ENCODE measurements around the gene NHLRC2.
"Not testable (repeated sequence)": the region's sequence is repeated elsewhere in the genome, so short reads cannot be mapped to it uniquely, and the experiment has no call there.

Gene NHLRC2

DNA sequence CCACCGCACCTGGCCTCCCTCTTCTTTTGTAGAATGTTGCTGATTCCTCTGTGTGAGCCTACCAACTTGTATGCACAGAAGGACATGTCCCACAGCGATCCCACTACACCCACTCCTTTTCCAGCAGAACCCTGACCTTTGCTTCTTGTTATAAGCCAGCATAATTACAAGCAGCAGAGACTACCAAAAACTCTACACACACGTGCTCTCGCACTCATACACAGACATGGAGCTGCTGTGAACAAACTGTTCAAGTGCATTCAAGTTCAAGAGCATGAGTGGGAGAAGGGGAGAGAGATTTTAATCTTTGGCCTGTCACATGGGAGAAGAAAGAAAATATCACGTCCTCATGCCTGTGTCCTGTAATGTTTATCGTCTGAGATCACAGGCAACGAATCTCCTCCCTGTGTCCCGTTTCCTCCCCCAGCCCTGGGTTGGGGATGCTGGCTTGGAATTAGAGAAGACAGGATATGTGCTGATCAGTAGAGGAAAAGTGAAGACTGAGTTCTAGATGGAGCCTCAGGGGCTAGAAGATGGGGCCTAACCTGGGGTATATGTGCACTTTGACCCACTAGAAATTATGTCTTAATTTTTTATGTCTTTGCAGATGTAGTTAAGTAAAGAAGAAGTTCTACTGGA lies 79.6 kb downstream of the NHLRC2 start:
- DNase-seq (ENCODE audit: low spot score), result no peak
- H3K27ac ChIP-seq, result no peak overlapping the region
- TF ChIP-seq CTCF (IDR thresholded peaks at IDR 0.05), result no peak

DNA sequence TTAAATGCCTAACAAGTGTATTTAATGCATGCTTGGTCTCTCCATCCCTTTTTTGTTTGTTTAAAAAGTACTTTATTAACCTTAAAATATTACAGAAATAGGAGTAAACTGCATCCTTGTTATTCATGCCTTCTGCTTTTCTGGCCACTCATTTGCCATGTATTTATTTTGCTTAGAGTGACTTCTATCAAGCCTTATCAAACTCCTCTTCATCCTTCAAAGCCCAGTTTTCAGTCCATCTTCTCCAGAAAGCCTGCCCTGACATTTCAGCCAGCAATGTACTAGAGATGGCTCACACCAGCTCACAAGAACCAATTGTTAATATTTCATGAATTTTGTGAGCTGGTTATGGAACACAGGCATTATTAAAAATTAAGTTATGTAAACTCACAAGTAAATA lies 82.8 kb downstream of the NHLRC2 start:
- no peak for TF ChIP-seq CTCF (IDR thresholded peaks at IDR 0.05)
- Histone ChIP-seq H3K27ac (no peak overlapping the region), H3K4me3 (no peak overlapping the region)
- DNase-seq (ENCODE audit: low spot score), result no peak

More for the DNA sequence above, 79.6 kb downstream of the NHLRC2 start:
- H3K4me3 ChIP-seq, result no peak overlapping the region

DNA sequence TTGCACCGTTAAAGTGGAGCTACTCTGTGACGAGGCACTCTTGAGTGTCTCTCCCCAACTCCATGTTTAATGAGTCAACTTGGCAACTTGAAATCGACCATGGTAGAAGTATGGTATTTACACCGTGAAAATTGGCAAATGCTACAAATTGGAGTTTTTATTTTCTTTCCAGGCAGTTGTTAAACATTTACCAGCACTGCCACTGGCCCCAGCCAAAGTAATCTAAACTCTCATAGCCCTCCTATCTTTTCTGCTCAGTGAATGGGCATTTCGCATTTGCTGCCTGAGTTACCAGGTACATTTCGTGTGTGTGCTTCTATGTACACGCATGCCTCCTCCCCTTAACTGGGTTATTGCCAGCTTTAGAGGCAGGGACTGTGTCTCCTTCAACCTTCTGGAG lies 83.3 kb downstream of the NHLRC2 start:
- no peak overlapping the region for H3K27ac ChIP-seq
- no peak overlapping the region for H3K4me3 ChIP-seq
- TF ChIP-seq CTCF (IDR thresholded peaks at IDR 0.05), result no peak
- no peak for DNase-seq (ENCODE audit: low spot score)

DNA sequence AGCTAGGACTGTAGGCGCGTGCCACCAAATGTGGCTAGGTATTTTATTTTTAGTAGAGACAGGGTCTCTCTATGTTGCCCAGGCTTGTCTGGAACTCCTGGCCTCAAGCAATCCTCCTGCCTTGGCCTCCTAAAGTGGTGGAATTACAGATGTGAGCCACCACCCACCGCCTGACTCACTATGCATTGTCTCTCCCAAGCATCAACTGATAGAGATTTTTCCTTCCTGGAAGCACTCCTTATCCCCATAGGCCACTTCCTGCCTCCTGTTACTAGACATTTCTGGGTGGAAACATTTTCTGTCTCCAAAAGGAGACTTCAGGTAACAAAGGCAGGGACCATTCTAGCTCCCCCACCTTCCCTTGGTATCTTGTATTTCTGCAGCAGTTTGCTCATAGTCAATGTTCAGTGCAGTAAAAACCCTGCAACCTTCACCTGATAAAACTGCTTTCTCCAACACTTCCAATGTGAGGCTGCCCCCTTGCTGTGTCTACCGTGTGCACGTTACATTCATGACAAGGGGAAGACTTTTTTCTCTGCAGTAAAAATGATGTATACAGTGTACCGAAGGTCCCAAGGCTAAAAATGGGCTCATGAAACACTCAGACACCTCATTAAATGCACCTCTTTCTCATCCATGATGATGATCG lies 84.9 kb downstream of the NHLRC2 start:
- no peak overlapping the region for H3K27ac ChIP-seq
- TF ChIP-seq CTCF (IDR thresholded peaks at IDR 0.05), result no peak
- no peak for DNase-seq (ENCODE audit: low spot score)
- no peak overlapping the region for H3K4me3 ChIP-seq

DNA sequence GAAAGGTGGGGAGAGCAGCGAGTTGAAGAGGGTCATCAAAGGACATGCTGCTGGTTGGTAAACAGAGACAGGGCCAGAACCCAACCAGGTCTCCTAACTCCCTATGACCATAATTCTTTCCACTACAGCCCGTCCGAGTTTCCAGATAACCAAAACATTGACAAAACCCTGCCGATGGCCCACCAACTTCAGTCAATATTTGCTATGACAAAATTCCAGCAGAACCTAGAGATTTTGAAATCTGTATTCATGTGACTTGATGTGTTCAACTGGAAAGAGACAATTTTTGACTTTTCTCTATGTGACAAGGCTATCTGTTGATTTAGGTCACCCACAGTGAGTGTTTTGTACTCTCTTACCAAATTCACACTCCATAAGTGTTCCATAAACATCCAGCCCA lies 86.7 kb downstream of the NHLRC2 start:
- no peak overlapping the region for H3K4me3 ChIP-seq
- DNase-seq (ENCODE audit: low spot score), result no peak
- no peak for TF ChIP-seq CTCF (IDR thresholded peaks at IDR 0.05)
- H3K27ac ChIP-seq, result no peak overlapping the region

DNA sequence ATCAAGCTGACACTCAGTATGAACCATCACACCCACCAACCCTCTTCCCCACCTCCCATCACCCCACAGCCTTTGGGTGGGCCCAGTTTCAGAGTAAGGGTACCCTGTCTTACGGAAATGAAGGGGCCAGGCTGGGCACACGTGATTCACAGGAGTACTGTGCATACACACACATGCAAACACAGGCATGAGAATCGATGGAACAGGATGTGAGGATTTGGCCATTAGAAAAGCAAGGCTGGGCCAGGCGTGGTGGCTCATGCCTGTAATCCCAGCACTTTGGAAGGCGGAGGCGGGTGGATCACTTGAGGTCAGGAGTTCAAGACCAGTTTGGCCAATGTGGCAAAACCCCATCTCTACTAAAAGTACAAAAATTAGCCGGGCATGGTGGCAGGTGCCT lies 88.7 kb downstream of the NHLRC2 start:
- H3K4me3 ChIP-seq; DNase-seq (ENCODE audit: low spot score); H3K27ac ChIP-seq: not testable (repeated sequence)

GRCh38 chr10:113945075-113945686 lies 90.7 kb downstream of the NHLRC2 start:
- DNase-seq (ENCODE audit: low spot score), result no peak
- H3K27ac ChIP-seq, result no peak overlapping the region
- no peak overlapping the region for H3K4me3 ChIP-seq

More at GRCh38 chr10:113945075-113945686, 90.7 kb downstream of the NHLRC2 start:
- TF ChIP-seq CTCF (IDR thresholded peaks at IDR 0.05), result no peak
